K562 (cell line): ENCODE results near the gene CCDC194. TPM values are rescaled to one million over a fixed set of nuclear protein-coding genes. Genes with fewer than 3 reads are reported as not detected.
A peak's percentile ranks its signal among the peaks of the same experiment; 100 is the strongest.

Source experiments
- DMBX1 ChIP-seq: fragments of 250-450 bp; sonication (Bioruptor Pico); IDR thresholded peaks from 2 replicates; pipeline ENCODE4 v1.8.0; 2022; ENCODE audit warnings: inconsistent platforms, mild to moderate bottlenecking, moderate library complexity, borderline replicate concordance
- USF1 ChIP-seq: sonication (generic); formaldehyde crosslinking; IDR thresholded peaks from 2 replicates; pipeline ENCODE4 v1.9.0; 2022; ENCODE audit warnings: mild to moderate bottlenecking, missing genetic modification reagents
- ZBTB40 ChIP-seq, 2 experiments: fragments of 450-650 bp in 1 of 2; sonication (generic) in 1 of 2; formaldehyde crosslinking in 1 of 2; IDR thresholded peaks; 2 replicates each; pipeline versions ENCODE4 v1.7.1 to v1.9.0; 2016 to 2022; ENCODE audit warnings: inconsistent platforms in 1 of 2, mild to moderate bottlenecking in 1 of 2, missing genetic modification reagents in 1 of 2
- ZNF589 ChIP-seq: fragments of 200-800 bp; sonication (Bioruptor generic); IDR thresholded peaks from 2 replicates; pipeline ENCODE4 v1.6.1; 2016; ENCODE audit warnings: low read depth, missing genetic modification characterization, missing compliant biosample characterization
- polyA plus RNA-seq, 8 experiments: library from polyadenylated mRNA; depleted of rRNA in 4 of 8; stranded (reverse) in 5 of 8; unstranded in 3 of 8; fragments of >200 nt; fragmentation: Nextera tagmentation in 2 of 8; fragmentation: Illumina TruSeq in 1 of 8; extraction: Ambion mirVana in 2 of 8; extraction: Trizol in 1 of 8; gene quantifications; 2 replicates each; pipeline versions ENCODE4 v1.2.1 to v1.2.3, GENCODE V29; 2011 to 2014; ENCODE audit warnings: inconsistent platforms in 1 of 8, missing spikeins in 1 of 8
- total RNA-seq, 7 experiments: library from RNA; depleted of rRNA in 6 of 7; stranded (reverse); fragments of >200 nt in 6 of 7; fragmentation: Illumina TruSeq in 2 of 7; extraction: Trizol in 2 of 7; gene quantifications; 2 replicates each; pipeline versions ENCODE4 v1.2.1 to v1.2.3, GENCODE V29; 2011 to 2021; ENCODE audit warnings: low replicate concordance in 1 of 7
- TF ChIP-seq, protein P1 (sequence below), 2 experiments: fragments of 450-650 bp; IDR thresholded peaks; 2 replicates each; pipeline ENCODE4 v1.6.1; 2016; ENCODE audit warnings: mild to moderate bottlenecking in 2 of 2, borderline replicate concordance in 1 of 2, low read depth in 1 of 2, moderate library complexity in 1 of 2

CCDC194 gene
- total and polyA plus RNA-seq, 9 of the 15 experiments (the other 6 are each of a cell fraction or from before 2014, with no cell fraction given): 0.13 to 1.3 (median 0.39) TPM; not detected in 3

DNA sequence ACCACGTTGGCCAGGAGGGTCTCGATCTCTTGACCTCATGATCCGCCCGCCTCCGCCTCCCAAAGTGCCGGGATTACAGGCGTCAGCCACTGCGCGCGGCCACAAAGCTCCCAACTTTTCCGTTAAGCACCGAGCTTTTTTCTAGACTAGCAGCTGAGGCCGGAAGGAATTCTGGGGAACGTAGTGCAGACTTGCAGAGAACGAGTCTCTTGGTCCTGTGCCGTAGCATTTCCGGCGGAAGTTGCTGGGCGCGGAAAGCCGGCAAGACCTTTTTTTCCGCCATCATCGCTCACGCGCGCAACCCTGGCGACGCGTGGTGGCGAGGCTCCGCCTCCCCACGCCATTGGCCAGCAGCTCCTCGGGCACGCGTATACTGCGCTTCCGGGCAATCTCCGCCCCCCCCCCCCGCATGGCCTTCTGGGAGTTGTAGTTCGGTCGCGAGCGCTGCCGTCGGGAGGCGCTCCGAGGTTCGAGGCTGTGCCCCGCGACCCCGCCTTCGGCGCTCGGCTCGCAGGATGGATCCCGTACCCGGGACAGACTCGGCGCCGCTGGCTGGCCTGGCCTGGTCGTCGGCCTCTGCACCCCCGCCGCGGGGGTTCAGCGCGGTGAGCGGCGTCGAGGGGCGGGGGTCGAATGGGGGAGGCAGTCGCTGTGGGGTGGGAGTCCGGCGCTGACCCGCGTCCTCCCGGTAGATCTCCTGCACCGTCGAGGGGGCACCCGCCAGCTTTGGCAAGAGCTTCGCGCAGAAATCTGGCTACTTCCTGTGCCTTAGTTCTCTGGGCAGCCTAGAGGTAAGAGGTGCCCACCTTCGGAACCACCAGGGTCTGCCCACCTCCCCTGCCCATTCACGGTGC lies 25.9 kb upstream of the CCDC194 start, which contains the start of gene MVB12A (continued):
- TF ChIP-seq ZBTB40 (IDR thresholded peaks at IDR 0.05): peak; percentile 99
- no peak for TF ChIP-seq ZBTB40 (CRISPR knock-in tag; IDR thresholded peaks at IDR 0.05)
- TF ChIP-seq ZNF589: no peak; the same call in 1 of the 2 replicates
- TF ChIP-seq USF1 (CRISPR knock-in tag): peak; percentile 75
- TF ChIP-seq DMBX1: no peak
- TF ChIP-seq, protein P1, sequence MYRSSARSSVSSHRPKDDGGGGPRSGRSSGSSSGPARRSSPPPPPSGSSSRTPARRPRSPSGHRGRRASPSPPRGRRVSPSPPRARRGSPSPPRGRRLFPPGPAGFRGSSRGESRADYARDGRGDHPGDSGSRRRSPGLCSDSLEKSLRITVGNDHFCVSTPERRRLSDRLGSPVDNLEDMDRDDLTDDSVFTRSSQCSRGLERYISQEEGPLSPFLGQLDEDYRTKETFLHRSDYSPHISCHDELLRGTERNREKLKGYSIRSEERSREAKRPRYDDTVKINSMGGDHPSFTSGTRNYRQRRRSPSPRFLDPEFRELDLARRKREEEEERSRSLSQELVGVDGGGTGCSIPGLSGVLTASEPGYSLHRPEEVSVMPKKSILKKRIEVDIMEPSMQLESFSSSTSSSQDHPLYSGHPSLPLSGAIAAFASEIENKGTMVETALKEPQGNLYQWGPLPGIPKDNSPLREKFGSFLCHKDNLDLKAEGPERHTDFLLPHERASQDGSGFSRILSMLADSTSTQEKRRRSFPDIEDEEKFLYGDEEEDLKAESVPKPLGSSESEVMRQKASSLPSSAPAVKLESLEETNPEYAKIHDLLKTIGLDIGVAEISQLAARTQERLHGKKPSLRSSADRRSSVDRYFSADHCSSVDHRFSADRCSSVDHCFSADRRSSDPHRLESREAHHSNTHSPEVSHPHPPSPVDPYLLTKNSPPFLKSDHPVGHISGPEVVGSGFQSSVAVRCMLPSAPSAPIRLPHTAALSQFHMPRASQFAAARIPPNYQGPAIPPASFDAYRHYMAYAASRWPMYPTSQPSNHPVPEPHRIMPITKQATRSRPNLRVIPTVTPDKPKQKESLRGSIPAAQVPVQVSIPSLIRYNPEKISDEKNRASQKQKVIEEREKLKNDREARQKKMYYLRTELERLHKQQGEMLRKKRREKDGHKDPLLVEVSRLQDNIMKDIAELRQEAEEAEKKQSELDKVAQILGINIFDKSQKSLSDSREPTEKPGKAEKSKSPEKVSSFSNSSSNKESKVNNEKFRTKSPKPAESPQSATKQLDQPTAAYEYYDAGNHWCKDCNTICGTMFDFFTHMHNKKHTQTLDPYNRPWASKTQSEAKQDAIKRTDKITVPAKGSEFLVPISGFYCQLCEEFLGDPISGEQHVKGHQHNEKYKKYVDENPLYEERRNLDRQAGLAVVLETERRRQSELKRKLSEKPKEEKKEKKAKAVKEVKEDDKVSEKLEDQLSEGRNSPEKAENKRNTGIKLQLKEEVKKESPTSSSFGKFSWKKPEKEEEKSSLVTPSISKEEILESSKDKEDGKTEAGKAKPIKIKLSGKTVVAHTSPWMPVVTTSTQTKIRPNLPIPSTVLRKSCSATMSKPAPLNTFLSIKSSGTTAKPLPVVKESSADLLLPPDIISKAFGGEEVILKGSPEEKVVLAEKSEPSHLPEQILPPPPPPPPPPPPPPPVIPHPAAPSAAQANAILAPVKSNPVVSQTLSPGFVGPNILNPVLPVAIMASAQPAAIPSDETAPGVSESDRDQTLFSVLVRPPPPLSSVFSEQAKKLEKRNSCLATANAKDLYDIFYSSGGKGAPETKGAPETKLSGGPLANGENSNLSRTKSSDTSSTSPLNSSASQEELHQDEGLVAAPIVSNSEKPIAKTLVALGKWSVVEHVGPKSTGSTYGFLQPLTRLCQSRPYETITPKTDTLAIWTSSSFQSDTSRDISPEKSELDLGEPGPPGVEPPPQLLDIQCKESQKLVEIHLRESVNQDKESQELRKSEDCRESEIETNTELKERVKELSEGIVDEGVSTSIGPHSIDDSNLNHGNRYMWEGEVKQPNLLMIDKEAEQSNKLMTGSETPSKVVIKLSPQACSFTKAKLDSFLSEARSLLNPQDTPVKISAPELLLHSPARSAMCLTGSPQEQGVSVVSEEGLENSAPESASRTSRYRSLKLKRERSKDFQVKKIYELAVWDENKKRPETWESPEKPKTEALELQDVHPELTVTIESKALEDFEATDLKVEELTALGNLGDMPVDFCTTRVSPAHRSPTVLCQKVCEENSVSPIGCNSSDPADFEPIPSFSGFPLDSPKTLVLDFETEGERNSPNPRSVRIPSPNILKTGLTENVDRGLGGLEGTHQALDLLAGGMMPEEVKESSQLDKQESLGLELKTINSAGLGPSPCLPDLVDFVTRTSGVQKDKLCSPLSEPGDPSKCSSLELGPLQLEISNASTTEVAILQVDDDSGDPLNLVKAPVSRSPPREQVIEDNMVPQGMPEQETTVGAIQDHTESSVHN (IDR thresholded peaks at IDR 0.05; ENCODE audit: borderline replicate concordance in 1 of 2, low read depth in 1 of 2): peak in 1 of 2 experiments; percentile 35; a peak in 1 of 4 replicates
